ENCODE data around the gene TCTN2.

The TCTN2 gene

GRCh38 chr12:123747309-123747708, 76.4 kb downstream of the TCTN2 start:
- no peak for DNase-seq

DNA sequence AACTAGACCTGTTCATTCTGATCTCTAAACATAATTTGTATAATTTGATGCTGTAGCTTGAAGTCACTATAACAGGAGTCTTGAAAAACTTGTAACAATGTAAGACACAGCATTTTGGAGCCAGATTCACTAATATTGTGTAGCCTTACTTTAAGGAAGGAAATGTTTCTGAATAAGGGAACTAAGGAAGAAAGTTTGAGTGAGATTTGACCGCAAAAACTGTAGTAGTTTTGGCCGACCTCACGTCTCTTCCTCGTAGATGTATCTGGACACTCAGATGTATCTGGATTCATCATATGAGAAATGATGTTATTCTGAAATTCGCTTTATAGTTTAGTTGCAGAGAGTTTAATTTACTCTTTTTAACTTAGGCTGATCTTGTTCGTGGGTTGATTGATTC, 77.2 kb downstream of the TCTN2 start:
- DNase-seq: no peak

- DNase-seq: no peak
These were observed 77.7 kb downstream of the TCTN2 start for GRCh38 chr12:123748661-123749060.

GRCh38 chr12:123749355-123749754, 78.4 kb downstream of the TCTN2 start:
- no peak for DNase-seq

GRCh38 chr12:123750159-123750656, 79.3 kb downstream of the TCTN2 start:
- DNase-seq: no peak

DNA sequence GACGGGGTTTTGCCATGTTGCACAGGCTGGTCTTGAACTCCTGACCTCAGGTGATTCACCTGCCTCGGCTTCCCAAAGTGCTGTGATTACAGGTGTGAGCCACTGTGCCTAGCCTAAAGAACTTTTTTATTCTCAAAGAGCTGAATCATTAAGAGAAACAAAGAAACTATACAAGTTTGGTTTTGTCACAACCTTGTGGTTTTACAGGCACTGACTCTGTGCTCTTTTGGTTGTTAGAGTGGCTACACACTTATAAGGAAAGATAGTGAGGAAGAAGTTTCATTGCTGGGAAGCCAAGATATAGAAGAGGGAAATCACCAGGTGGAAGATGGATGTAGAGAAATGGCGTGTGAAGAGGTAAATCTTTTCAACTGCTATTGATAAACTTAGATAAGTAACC, 81.1 kb downstream of the TCTN2 start:
- no peak for DNase-seq

GRCh38 chr12:123754041-123754772, 83.3 kb downstream of the TCTN2 start:
- DNase-seq: no peak

DNA sequence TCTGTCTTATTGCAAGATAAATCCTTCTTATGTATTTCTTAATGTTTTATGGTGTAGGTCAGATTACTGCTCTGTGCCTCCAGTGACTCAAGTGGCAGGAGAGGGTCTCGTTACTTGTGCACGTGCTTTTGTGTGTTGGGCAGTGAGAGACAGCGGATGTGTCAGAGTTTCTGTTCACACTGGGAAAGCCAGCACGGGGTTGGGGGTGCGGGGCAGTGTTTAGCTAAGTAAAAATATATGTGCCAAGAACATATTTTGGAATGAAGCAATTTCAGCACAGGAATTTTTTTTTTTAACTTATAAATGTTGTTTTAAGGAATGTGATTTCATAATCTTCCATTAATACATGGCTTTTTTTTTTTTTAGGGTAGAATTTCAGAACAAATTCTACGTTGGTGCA, 86.6 kb downstream of the TCTN2 start:
- no peak for DNase-seq
